NCI-H187 (cell line): ENCODE results near the gene ULK4.
"Not testable (repeated sequence)": the region's sequence is repeated elsewhere in the genome, so short reads cannot be mapped to it uniquely, and the experiment has no call there.

ENCODE experiments used
- DNase-seq, 2 experiments: peaks; one replicate each; lab custom pipeline; 2025; lab: John Stamatoyannopoulos, UW

The ULK4 gene

DNA sequence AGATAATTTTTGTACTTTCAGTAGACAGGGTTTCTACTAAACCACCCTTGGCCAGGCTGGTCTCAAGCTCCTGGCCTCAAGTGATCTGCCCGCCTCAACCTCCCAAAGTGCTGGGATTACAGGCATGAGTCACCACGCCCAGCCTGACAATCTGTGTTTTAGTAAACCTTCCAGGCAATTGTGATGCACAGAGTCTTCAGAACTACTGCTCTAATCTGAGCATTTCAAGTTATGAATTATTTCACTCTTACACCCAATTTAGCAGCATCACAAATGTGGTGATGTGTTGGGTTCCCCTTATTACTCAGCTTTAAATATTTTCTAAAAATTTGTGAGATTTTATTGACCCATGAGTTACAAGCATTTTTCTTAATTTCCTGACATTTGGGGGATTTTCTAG is 94.4 kb downstream of the ULK4 start:
- DNase-seq, result no peak

GRCh38 chr3:41866298-41866697 is 95.6 kb downstream of the ULK4 start:
- no peak for DNase-seq

- no peak for DNase-seq
Observed at GRCh38 chr3:41863024-41863423, 98.9 kb downstream of the ULK4 start.

- not testable (repeated sequence) for DNase-seq
Observed at GRCh38 chr3:41860489-41860888, 101.4 kb downstream of the ULK4 start.

- DNase-seq, result no peak
Observed at GRCh38 chr3:41854956-41855355, 106.9 kb downstream of the ULK4 start.

DNA sequence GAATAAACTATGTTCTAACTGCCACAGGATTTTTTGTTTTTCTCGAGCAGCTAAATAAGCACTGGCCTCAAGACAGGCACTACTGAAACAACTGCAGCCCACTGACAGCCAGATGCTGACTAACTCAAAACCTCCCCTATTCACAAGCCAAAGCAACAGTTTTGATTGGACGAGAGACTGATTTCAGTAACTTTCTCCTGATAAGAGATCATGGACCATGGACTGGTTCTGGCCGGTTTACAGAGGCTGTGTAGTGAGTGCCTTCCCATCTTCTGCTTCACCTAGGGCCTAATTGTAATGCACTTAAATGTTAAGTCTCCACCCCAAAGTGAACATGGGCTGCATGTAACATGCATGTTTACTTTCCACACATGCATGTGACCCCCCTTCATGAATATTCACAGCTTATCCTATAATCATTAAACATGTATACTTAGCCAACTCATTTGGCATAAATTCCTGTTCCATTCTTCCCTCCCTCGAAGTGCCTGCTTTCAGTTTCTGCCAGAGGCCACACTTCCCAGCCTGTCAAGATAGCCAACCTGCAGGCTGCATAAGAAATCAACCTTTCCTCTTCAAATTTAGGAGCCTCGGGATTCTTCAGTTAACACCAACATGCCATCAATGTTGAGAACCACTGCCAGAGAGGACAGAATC is 108.2 kb downstream of the ULK4 start:
- no peak for DNase-seq

GRCh38 chr3:41848753-41849574 is 112.9 kb downstream of the ULK4 start:
- DNase-seq, result no peak

DNA sequence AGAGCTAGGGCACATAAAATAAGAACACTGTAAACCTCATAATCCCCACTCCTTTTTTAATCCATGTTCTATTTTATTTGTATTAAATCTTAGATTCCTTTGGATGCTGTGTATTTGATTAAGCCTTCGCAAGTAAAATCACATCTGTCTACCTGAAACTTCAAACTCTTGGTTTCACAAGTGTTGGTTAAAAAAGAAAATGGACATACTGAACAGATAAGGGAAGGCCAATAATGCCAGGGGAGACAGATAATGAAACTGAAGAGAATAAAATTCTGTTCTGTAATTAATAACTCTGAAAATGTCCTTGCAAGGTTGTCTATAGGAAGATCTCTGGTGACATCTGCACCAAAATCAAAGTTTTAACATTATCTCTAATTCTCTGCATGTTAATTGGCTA is 114.2 kb downstream of the ULK4 start:
- DNase-seq, result no peak

DNA sequence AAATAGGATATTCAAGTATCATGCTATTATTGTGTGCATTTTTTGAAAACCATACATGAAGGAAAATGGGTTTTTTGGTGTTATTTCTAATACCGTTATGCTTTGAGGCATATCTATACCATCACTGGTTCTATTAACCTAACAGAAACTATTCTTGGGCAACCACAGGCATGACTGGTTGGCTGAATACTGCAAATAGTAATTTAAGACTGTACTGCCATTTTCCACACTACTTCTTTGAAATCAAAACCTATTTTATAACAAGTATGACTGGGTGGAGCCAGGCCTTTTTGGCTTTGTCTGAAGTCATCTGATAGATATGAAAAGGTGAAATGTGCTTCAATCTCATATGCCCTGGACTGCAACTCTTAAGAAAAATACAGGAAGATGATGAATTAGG is 115.1 kb downstream of the ULK4 start:
- no peak for DNase-seq

DNA sequence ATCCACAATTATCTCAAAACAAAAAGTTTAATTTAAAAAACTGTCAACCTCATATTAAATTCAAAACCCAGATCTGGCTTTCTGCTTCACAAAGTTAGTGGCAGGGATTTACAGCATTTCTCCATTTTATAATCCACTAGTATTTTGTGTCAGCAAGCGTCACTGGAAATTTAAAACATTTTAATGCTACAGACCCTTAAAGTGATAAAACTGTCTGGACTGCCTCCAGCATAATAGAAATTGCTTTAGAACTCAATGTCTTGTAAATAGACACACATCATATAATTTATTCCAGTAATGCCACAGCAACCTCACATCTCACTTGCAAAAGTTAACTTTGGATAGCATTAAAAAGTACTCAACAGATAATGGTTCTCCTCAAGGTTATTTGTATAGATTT is 116.1 kb downstream of the ULK4 start:
- no peak for DNase-seq

GRCh38 chr3:41844256-41844655 is 117.6 kb downstream of the ULK4 start:
- DNase-seq, result not testable (repeated sequence)

DNA sequence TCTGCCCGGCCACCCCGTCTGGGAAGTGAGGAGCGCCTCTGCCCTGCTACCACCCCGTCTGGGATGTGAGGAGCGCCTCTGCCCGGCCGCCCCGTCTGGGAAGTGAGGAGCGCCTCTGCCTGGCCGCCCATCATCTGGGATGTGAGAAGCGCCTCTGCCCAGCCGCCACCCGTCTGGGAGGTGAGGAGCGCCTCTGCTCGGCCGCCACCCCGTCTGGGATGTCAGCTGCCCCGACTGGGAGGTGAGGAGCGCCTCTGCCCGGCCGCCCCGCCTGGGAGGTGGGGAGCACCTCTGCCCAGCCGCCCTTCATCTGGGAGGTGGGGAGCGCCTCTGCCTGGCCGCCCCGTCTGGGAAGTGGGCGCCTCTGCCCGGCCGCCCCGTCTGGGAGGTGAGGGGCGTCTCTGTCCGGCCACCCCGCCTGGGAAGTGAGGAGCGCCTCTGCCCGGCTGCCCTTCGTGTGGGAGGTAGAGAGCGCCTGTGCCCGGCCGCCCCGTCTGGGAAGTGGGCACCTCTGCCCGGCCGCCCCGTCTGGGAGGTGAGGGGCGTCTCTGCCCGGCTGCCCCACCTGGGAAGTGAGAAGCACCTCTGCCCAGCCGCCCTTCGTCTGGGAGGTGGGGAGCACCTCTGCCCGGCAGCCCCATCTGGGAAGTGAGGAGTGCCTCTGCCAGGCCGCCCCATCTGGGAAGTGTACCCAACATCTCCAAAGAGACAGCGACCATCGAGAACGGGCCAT is 120.8 kb downstream of the ULK4 start:
- DNase-seq, result not testable (repeated sequence)

DNA sequence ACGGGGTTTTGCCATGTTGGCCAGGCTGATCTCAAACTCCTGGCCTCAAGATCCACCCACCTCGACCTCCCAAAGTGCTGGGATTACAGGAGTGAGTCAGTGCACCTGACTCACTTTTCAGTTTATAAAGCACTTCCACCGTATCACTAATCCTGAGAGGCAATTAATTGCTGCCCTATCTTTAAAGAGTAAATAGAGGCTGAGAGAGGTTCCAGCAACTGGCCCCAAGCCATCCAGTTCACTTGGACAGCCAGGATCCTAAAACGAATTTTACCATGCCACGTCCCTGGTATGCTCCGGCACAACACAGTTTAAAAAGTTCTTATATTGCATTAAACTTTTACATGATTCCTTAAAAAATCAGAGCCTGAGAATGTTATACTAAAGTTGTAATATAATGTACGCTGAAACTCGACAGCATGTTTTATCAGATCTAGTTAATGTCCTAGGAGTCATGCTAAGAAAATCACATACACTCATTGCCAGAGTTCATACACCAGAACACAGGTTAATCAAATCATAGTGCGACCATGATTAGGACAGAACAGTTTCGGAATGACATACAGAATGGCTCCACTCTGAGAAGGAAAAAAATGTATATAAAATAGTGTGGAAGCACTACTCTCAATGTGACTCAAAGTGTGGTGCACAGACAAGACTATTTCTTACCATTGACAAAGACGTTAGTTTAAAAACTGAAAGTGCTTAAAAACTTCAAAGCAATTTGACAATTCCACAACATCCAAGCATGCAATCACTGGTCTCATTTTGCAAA is 125.4 kb downstream of the ULK4 start:
- no peak for DNase-seq

DNA sequence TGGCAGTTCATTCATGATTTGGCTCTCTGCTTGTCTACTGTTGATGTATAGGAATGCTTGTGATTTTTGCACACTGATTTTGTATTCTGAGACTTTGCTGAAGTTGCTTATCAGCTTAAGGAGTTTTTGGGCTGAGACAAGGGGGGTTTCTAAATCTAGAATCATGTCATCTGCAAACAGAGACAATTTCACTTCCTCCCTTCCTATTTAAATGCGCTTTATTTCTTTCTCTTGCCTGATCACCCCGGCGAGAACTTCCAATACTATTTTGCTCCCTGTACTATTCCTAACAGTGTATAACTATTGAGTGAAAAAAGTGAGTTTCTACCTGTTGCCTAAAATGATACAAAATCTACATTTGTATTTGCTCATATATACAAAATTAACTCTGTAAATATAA is 128.3 kb downstream of the ULK4 start:
- DNase-seq, result no peak

DNA sequence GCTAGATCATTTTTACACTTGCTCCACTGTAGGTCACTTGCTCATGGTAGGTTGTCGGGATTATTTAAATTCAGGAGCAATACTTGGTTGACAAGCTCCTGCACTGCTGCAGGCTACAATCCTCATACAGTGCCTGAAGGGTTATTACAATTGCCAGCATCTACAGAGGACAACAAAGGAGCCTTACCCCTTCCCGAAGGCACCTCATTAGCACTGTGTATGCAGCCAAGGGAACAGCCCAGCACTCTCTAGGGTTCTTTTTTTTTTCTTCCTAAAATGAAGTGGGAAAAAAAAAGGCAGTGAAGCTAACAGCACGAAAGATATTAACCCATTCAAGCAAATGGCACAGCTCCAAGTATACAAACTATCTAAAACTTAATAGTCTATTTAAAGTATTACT is 142.7 kb downstream of the ULK4 start:
- no peak for DNase-seq

- no peak for DNase-seq
Observed at GRCh38 chr3:41808618-41809017, 153.3 kb downstream of the ULK4 start.

DNA sequence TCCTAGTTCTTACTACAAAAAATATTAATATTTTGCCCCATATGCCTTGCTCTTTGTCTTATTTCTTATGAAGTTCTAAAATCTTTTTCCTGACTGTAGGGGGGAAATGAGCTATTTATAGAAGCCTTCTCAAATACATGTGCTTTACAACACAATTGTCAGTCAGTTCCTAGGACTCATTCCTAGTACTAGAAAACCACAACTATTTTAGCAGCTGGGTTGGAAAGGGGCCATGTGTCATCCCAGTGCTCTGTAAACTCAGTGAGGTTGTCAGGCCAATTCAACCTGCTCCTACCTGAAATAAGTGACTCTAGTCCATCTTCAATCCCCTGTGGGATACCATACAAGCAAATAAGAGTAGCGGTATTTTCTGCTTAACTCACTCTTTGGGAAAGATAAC is 153.8 kb downstream of the ULK4 start:
- DNase-seq, result no peak

DNA sequence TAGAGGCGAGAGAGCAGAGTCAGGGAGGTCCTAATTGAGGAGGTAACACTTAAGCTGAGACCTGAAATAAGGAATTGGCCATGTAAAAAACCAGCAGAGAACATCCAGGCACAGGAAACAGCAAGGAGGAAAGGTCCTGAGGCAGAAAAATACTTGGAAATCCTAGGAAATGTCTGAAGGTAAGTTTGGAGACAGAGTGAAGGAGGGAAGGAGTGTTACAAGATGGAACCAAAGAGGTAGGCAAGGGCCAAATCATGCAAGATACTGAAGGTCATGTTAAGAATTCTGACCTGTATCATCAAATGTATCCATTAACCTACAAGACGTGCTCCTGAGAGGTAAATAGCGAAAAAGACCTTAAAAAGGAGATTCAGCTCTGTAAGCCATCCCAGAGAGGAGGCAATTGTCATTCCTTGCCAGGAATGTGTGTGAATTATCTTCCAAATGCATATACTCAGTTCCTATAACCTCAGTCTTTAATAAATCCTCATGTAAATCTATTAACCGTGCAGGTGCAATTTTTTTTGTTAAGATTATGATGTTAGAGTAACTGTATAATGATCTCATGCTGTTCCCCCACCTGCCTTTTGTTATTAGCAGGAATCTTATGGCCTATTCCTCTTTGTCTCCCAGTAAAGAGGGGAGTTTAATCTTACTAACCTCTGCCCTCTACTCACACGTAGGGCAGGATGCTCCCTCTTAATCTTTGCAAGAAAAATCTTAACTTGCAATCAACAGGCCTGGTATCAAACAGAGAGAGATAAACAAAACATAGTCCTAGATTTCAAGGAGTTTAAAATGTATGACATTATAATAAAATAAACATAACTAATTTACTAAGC is 166.9 kb downstream of the ULK4 start:
- no peak for DNase-seq

GRCh38 chr3:41792806-41793205 is 169.1 kb downstream of the ULK4 start:
- no peak for DNase-seq

- no peak for DNase-seq
Observed at GRCh38 chr3:41769106-41769505, 192.8 kb downstream of the ULK4 start.

- no peak for DNase-seq
Observed at GRCh38 chr3:41768363-41768762, 193.5 kb downstream of the ULK4 start.
